ENCODE data around the gene ST8SIA1.

The ST8SIA1 gene

DNA sequence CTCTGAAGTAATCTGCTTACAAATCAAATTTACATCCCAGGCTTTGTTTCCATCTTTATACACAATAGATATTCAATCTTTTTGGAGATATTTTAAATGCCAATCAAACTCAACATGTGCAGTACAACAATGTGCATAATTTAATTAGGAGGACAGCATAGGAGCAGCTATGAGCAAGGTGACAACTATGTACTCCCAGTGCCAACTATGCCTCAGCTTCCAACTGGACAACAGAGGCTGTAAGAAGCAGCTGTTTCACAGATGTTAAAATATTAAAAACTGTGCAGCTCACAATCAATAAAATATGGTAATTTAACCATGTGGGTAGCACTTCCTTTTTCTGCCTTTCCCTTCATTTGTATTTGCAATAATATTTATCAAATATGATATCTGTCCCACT, 99.9 kb downstream of the ST8SIA1 start:
- ChIA-PET CTCF (no interaction called here), POLR2A (no interaction called here)
- no peak for TF ChIP-seq CTCF (IDR thresholded peaks at IDR 0.05; ENCODE audit: control extremely low read depth, extremely low read depth, low read depth, missing control alignments)
- no peak for DNase-seq (ENCODE audit: extremely low spot score)

GRCh38 chr12:22231836-22232235, 102.7 kb downstream of the ST8SIA1 start:
- no peak for TF ChIP-seq CTCF (IDR thresholded peaks at IDR 0.05; ENCODE audit: control extremely low read depth, extremely low read depth, low read depth, missing control alignments)
- ChIA-PET CTCF (interaction anchor here (1.0 to 2.4 kb wide), 5 partner anchors 8 to 27 kb away, joined by 3 to 10 read pairs (median 4); no protein-coding TSS in a partner anchor), POLR2A (no interaction called here)
- DNase-seq (ENCODE audit: extremely low spot score): no peak

DNA sequence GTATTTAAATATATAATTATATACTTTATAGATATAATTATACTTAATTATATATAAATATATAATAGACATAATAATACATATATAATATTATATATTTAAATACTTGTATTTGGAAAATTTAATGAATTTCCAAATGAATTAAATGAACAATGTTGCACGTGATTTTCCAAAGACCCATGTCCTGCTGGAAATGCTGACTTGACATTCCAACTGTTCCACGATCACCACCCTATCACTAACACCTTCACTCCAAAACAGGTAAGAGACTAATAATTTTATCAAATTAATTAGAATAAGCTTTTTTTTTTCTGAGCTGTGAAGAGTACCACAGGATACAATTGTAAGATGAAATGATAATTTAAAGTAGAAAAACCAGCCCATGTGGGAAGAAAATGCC, 103.4 kb downstream of the ST8SIA1 start:
- ChIA-PET CTCF (interaction anchor here (1.6 to 2.4 kb wide), 3 partner anchors 9 to 26 kb away, joined by 4 to 10 read pairs (median 5); no protein-coding TSS in a partner anchor), POLR2A (no interaction called here)
- DNase-seq (ENCODE audit: extremely low spot score): no peak
- TF ChIP-seq CTCF (IDR thresholded peaks at IDR 0.05; ENCODE audit: control extremely low read depth, extremely low read depth, low read depth, missing control alignments): no peak

GRCh38 chr12:22230280-22230794, 104.2 kb downstream of the ST8SIA1 start:
- no peak for DNase-seq (ENCODE audit: extremely low spot score)
- ChIA-PET CTCF (interaction anchor here (0.8 to 2.4 kb wide), 5 partner anchors 10 to 244 kb away, joined by 3 to 10 read pairs (median 4); no protein-coding TSS in a partner anchor), POLR2A (no interaction called here)
- no peak for TF ChIP-seq CTCF (IDR thresholded peaks at IDR 0.05; ENCODE audit: control extremely low read depth, extremely low read depth, low read depth, missing control alignments)

DNA sequence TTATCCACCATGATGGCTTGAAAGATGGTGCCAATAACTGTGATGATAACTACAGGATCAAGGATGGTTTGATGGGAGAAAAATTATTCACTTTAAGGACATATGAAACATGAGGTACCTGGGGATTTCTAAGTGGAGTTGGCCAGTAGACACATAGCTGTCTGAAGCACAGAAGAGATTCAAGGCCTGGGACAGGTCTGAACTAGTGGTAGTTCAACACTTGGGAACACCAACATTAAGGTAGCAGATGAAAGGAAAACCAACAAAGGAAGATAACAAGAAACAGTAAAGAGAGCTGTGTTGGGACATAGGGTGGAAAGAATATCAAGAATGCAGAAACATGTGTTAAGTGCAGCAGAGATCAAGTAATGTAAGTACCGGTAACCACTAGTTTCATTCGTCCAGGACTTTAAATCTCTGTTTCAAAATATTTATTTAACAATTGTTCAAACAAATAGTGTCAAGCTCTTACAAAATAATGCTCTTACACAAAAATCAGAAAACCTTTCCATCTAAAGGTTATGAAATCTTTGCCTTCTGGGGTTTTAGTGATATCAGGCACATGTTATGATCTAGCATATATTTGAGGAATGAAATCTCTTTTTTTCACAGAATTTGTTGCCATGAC, 104.7 kb downstream of the ST8SIA1 start:
- POLR2A ChIA-PET: no interaction called here
- no peak for TF ChIP-seq CTCF (IDR thresholded peaks at IDR 0.05; ENCODE audit: control extremely low read depth, extremely low read depth, low read depth, missing control alignments)
- CTCF ChIA-PET: interaction anchor here (0.8 to 2.4 kb wide), 4 partner anchors 10 to 245 kb away, joined by 3 to 10 read pairs (median 4); no protein-coding TSS in a partner anchor
- no peak for DNase-seq (ENCODE audit: extremely low spot score)

GRCh38 chr12:22228022-22228875, 106.3 kb downstream of the ST8SIA1 start:
- no peak for TF ChIP-seq CTCF (IDR thresholded peaks at IDR 0.05; ENCODE audit: control extremely low read depth, extremely low read depth, low read depth, missing control alignments)
- no peak for DNase-seq (ENCODE audit: extremely low spot score)
- CTCF ChIA-PET: no interaction called here
- POLR2A ChIA-PET: no interaction called here
